ENCODE data around the gene RAPGEF6.
"Not testable (repeated sequence)": the region's sequence is repeated elsewhere in the genome, so short reads cannot be mapped to it uniquely, and the experiment has no call there.

The RAPGEF6 gene

DNA sequence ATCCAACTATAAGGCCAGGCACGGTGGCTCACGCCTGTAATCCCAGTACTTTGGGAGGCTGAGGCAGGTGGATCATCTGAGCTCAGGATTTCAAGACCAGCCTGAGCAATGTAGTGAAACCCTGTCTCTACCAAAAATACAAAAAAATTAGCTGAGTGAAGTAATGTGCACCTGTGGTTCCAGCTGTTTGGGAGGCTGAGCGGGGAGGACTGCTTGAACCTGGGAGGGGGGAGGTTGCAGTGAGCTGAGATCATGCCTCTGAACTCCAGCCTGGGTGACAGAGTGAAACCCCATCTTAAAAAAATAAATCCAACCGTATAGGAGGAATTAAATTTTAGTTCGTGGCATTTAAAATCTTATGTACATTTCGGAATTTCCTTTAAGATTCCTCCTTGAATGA lies 247.8 kb downstream of the RAPGEF6 start:
- Histone ChIP-seq H3K9me3 (ENCODE audit: low read length) (no peaks in the 10 kb centered on the region), H3K9ac (ENCODE audit: low read length) (no peak overlapping the region), H3K4me1 (ENCODE audit: insufficient read depth, low read length) (no peaks in the 10 kb centered on the region), H3K36me3 (ENCODE audit: insufficient read depth, low read length) (no peaks in the 10 kb centered on the region), H3K27ac (ENCODE audit: low read depth, low read length) (no peak overlapping the region), H3K27me3 (ENCODE audit: control insufficient read depth in 1 of 2, insufficient read depth in 2 of 2, low read length in 2 of 2) (no peaks in the 10 kb centered on the region), H3K4me3 (ENCODE audit: low read depth in 1 of 2, low read length in 2 of 2) (no peak overlapping the region)

DNA sequence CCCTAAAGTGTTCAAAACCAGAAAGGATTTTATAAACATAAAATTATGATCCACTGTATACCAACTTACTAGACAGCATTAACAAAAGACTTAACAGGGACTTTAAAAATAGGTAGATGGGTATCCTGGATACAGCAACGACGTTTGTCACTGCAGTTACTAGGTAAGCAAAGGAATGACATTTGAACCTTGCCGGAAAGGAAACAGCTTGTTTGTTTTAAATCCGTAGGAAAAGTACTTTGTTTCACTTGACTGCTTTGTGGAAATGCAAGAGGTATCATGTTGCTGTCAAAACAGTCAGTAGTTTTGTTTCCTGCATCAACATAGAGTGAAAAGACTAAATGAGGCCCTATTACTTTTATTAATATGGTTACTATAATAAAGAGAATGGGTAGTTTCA lies 248.2 kb downstream of the RAPGEF6 start:
- Histone ChIP-seq H3K9me3 (ENCODE audit: low read length) (no peaks in the 10 kb centered on the region), H3K4me1 (ENCODE audit: insufficient read depth, low read length) (peaks cover 2% of the 10 kb centered on the region), H3K27ac (ENCODE audit: low read depth, low read length) (no peak overlapping the region), H3K27me3 (ENCODE audit: control insufficient read depth in 1 of 2, insufficient read depth in 2 of 2, low read length in 2 of 2) (no peaks in the 10 kb centered on the region), H3K9ac (ENCODE audit: low read length) (no peak overlapping the region), H3K4me3 (ENCODE audit: low read depth in 1 of 2, low read length in 2 of 2) (no peak overlapping the region), H3K36me3 (ENCODE audit: insufficient read depth, low read length) (no peaks in the 10 kb centered on the region)

DNA sequence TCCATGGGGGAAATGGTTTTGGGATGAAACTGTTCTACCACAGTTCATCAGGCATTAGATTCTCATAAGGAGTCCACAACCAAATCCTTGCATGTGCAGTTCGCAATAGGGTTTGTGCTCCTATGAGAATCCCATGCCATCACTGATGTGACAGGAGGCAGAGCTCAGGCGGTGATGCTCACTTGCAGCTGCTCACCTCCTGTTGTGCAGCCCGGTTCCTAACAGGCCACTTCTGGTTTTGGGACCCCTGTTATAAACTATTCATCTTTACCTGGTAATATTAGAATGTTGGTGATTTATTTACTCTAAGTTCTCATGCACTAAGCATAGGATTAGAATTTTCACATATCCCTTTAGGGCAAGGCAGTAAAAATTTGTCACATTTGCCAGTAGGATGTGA lies 248.9 kb downstream of the RAPGEF6 start:
- Histone ChIP-seq H3K4me1 (ENCODE audit: insufficient read depth, low read length) (peaks cover 5% of the 10 kb centered on the region), H3K27me3 (ENCODE audit: control insufficient read depth in 1 of 2, insufficient read depth in 2 of 2, low read length in 2 of 2) (no peaks in the 10 kb centered on the region), H3K36me3 (ENCODE audit: insufficient read depth, low read length) (no peaks in the 10 kb centered on the region)

DNA sequence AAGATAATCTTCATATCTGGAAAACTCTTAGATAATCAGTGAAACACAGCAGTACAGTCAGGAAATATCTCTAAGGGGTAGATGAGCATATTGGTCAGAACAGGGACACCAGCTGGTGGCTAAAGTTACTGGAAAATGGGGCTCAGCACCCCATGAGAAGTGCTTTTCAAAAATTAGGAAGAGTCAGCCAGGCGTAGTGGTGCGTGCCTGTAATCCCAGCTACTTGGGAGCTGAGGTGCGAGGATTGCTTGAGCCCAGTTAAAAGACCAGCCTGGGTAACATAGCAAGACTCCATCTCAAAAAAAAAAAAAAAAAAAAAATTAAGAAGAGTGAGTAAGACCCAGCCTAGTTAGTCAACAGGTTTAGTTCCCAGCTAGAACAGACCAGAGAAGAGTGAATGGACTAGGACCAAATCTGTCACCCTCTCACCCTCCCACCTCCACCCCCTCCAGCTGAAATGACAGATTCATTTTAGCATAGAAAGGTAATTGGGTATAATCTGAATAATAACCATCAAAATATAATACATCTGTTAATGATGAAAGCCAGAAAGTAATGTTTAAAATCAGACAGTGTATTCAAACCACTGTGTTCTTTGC lies 250.3 kb downstream of the RAPGEF6 start:
- peaks cover 5% of the 10 kb centered on the region for H3K4me1 ChIP-seq (ENCODE audit: insufficient read depth, low read length)
- no peak overlapping the region for H3K9ac ChIP-seq (ENCODE audit: low read length)
- no peak overlapping the region for H3K27ac ChIP-seq (ENCODE audit: low read depth, low read length)
- H3K27me3 ChIP-seq (ENCODE audit: control insufficient read depth in 1 of 2, insufficient read depth in 2 of 2, low read length in 2 of 2) = no peaks in the 10 kb centered on the region
- H3K4me3 ChIP-seq (ENCODE audit: low read depth in 1 of 2, low read length in 2 of 2) = no peak overlapping the region
- H3K36me3 ChIP-seq (ENCODE audit: insufficient read depth, low read length) = no peaks in the 10 kb centered on the region
- H3K9me3 ChIP-seq (ENCODE audit: low read length) = no peaks in the 10 kb centered on the region

More for the DNA sequence above, 248.9 kb downstream of the RAPGEF6 start:
- H3K27ac ChIP-seq (ENCODE audit: low read depth, low read length) = no peak overlapping the region
- H3K9me3 ChIP-seq (ENCODE audit: low read length) = no peaks in the 10 kb centered on the region
- H3K9ac ChIP-seq (ENCODE audit: low read length) = no peak overlapping the region
- no peak overlapping the region for H3K4me3 ChIP-seq (ENCODE audit: low read depth in 1 of 2, low read length in 2 of 2)

DNA sequence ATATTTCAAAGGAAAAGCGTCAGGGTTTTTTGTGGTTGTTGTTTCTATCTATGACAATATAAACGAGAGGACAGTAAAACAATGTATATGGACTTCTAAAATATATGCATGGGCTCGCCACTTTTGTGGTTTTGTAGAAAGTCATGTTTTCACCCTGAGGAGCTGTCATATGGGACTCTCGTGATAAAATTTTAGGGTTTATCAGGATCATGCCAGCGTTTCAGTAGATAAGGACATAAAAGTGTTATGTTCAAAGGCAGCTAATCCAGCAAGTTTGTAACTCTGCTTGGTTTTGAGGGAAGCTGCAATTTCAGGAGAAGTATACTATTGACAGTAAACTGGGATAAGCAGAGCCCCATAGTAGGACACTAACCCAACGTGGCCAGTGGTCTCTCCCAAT lies 250.9 kb downstream of the RAPGEF6 start:
- no peak overlapping the region for H3K27ac ChIP-seq (ENCODE audit: low read depth, low read length)

DNA sequence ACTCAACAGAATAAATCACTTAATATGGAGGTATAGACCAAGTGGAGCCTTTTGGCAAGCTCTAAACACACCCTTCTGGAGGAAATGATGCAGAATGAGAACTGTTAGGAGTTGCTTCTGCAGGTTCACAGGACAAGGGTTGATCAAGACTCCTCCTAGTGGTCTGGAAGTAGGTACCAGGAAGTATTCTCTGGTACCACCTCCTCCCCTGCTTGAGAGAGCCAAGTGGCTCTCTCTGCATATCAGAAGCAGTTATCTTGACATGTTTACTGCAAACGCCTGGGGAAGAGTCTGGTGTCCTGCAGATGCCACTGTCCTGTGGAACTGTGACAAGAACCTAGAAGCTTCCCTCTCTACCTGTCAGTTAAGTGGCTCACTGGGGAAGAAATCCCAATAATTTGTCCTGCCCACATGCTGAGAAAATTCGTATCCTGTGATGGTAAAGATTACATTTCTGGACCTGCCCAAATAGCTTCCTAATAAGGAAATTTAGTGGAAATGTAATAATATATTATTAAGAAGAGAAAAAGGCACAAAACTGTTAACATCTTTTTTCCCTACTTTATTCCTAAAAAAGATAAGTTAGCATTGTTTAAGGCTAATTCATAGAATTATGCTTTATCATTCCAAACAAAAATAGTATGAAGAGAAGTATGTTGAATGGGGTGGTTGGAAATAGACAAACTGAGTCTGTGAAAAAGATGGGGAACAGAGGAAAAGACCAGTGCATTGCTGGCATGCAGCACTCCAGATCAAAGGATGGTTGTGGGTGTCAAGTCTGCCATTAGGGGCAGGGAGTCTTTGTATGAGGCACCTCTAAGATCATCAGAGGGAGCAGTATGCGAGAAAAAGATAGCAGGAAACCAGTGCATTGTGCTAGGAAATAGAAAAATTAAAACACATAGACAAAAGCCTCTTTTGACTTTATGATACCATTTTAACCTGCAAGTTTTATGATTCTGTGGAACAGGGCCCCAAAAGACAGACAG lies 252.3 kb downstream of the RAPGEF6 start:
- Histone ChIP-seq H3K27ac (ENCODE audit: low read depth, low read length) (no peak overlapping the region), H3K36me3 (ENCODE audit: insufficient read depth, low read length) (no peaks in the 10 kb centered on the region), H3K27me3 (ENCODE audit: control insufficient read depth in 1 of 2, insufficient read depth in 2 of 2, low read length in 2 of 2) (no peaks in the 10 kb centered on the region), H3K4me1 (ENCODE audit: insufficient read depth, low read length) (peaks cover 5% of the 10 kb centered on the region), H3K9ac (ENCODE audit: low read length) (no peak overlapping the region), H3K4me3 (ENCODE audit: low read depth in 1 of 2, low read length in 2 of 2) (no peak overlapping the region), H3K9me3 (ENCODE audit: low read length) (no peaks in the 10 kb centered on the region)

More for the DNA sequence above, 250.9 kb downstream of the RAPGEF6 start:
- Histone ChIP-seq H3K27me3 (ENCODE audit: control insufficient read depth in 1 of 2, insufficient read depth in 2 of 2, low read length in 2 of 2) (no peaks in the 10 kb centered on the region), H3K4me1 (ENCODE audit: insufficient read depth, low read length) (peaks cover 5% of the 10 kb centered on the region), H3K9me3 (ENCODE audit: low read length) (no peaks in the 10 kb centered on the region), H3K36me3 (ENCODE audit: insufficient read depth, low read length) (no peaks in the 10 kb centered on the region), H3K9ac (ENCODE audit: low read length) (no peak overlapping the region), H3K4me3 (ENCODE audit: low read depth in 1 of 2, low read length in 2 of 2) (no peak overlapping the region)

DNA sequence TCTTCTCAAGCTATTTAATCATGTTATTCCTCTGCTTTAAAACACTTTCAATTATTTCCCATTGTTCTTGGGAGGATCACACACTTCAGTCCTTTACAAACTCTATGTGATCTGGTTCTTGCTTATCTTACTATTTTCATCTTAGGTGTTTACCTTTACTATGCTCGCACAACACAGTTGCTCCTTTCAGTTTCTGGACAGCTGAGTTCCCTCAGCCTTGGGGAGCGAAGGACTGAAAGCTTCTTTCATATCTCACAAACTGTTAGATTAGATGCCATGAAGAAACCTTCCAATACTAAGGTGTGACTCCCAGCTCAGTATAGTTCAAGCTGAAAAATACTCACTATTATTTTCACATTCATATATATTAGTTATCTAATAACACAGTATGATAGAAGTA lies 253.3 kb downstream of the RAPGEF6 start:
- Histone ChIP-seq H3K9me3 (ENCODE audit: low read length) (no peaks in the 10 kb centered on the region), H3K27me3 (ENCODE audit: control insufficient read depth in 1 of 2, insufficient read depth in 2 of 2, low read length in 2 of 2) (no peaks in the 10 kb centered on the region), H3K4me1 (ENCODE audit: insufficient read depth, low read length) (peaks cover 5% of the 10 kb centered on the region), H3K4me3 (ENCODE audit: low read depth in 1 of 2, low read length in 2 of 2) (no peak overlapping the region), H3K36me3 (ENCODE audit: insufficient read depth, low read length) (no peaks in the 10 kb centered on the region), H3K27ac (ENCODE audit: low read depth, low read length) (no peak overlapping the region), H3K9ac (ENCODE audit: low read length) (no peak overlapping the region)

DNA sequence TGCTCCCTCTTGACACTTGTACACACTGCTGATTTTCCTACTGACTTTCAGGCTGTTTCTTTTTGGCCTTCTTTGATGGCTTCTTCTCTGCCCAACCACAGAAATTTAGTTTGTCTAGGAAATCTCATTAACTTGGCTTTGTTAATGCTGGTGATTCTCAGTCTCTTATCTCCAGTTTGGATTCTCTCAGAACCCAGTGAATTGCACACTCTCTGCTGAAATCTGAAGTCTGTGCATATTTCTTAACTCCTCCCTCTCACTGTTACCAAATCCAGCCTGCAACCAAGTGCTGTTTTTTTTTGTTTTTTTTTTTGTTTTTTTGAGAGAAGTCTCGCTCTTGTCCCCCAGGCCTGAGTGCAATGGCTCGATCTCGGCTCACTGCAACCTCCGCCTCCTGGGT lies 254.0 kb downstream of the RAPGEF6 start:
- Histone ChIP-seq H3K9ac (ENCODE audit: low read length) (no peak overlapping the region), H3K4me1 (ENCODE audit: insufficient read depth, low read length) (peaks cover 5% of the 10 kb centered on the region), H3K27ac (ENCODE audit: low read depth, low read length) (no peak overlapping the region), H3K27me3 (ENCODE audit: control insufficient read depth in 1 of 2, insufficient read depth in 2 of 2, low read length in 2 of 2) (no peaks in the 10 kb centered on the region), H3K4me3 (ENCODE audit: low read depth in 1 of 2, low read length in 2 of 2) (no peak overlapping the region), H3K9me3 (ENCODE audit: low read length) (no peaks in the 10 kb centered on the region), H3K36me3 (ENCODE audit: insufficient read depth, low read length) (no peaks in the 10 kb centered on the region)

DNA sequence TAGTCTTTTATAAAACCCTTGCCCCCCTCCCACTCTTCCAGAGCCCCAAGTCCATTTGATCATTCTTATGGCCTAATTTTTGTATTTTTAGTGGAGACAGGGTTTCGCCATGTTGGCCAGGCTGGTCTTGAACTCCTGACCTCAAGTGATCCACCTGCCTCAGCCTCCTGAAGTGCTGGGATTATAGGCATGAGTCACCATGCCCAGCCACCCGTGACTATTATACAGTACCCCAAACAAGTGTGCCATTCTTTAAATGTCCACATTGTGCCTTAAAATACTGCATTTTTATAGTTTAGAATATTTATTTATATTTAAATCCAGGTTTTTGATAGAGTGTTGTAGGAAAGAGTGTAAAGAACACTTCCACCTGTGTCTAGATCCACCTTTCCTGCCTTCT lies 254.8 kb downstream of the RAPGEF6 start:
- not testable (repeated sequence) for H3K27me3 ChIP-seq (ENCODE audit: control insufficient read depth in 1 of 2, insufficient read depth in 2 of 2, low read length in 2 of 2); H3K9me3 ChIP-seq (ENCODE audit: low read length); H3K9ac ChIP-seq (ENCODE audit: low read length); H3K4me1 ChIP-seq (ENCODE audit: insufficient read depth, low read length); H3K4me3 ChIP-seq (ENCODE audit: low read depth in 1 of 2, low read length in 2 of 2); H3K27ac ChIP-seq (ENCODE audit: low read depth, low read length); H3K36me3 ChIP-seq (ENCODE audit: insufficient read depth, low read length)

DNA sequence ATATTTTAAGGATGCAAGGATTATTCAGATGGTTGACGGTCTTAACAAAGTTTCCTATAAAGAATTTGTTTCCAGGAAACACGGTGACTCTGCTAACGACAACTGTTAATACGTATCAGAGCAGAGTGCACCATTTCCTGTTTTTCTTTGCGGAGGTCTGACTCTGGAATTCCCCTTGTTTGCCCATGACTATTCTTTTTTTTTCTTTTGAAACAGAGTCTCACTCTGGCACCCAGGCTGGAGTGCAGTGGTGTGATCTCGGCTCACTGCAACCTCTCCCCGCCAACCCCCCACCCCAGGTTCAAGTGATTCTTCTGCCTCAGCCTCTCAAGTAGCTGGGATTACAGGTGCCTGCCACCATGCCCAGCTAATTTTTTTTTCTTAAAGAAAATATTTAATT lies 255.3 kb downstream of the RAPGEF6 start:
- Histone ChIP-seq H3K27me3 (ENCODE audit: control insufficient read depth in 1 of 2, insufficient read depth in 2 of 2, low read length in 2 of 2) (no peaks in the 10 kb centered on the region), H3K27ac (ENCODE audit: low read depth, low read length) (no peak overlapping the region), H3K4me3 (ENCODE audit: low read depth in 1 of 2, low read length in 2 of 2) (no peak overlapping the region), H3K9ac (ENCODE audit: low read length) (no peak overlapping the region), H3K4me1 (ENCODE audit: insufficient read depth, low read length) (peaks cover 5% of the 10 kb centered on the region), H3K9me3 (ENCODE audit: low read length) (no peaks in the 10 kb centered on the region), H3K36me3 (ENCODE audit: insufficient read depth, low read length) (no peaks in the 10 kb centered on the region)

DNA sequence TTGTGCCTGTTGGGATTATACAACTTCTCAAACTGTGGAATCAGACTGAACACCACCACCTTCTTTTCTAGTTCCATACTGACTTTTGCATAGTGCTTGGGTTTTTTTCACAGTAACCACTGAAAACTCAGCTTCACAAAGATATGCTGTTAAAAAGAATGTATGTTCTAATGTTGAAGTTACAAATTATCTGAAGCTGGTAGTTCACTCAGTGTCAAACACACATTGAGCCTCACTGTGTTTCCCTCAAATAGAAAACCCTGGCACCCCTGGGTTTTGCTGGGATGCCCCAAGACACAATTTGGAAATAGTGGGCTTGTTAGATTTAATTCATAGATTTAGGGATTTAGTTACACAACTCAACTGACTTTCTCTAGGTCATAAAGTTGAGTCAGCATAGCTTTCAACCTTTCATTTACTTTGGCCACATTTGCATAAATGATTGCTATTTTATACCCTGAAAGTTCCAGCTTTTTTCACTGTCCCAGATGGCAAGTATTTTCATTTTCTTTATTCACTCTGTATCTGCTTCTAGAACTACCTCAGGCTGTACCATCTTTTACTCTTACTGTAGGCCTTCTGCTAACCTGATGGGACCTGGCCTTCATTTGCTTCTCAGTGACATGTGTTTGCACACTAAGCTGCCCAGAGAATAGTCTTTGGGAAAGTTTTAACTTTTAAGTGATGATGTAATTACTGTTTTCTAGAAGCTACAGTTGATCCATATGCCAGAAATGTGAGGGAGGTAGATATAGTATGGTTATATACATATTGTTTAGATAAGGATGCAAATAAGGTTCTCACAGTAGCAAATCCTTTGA lies 256.1 kb downstream of the RAPGEF6 start:
- H3K4me3 ChIP-seq (ENCODE audit: low read depth in 1 of 2, low read length in 2 of 2) = no peak overlapping the region
- H3K27ac ChIP-seq (ENCODE audit: low read depth, low read length) = no peak overlapping the region
- no peaks in the 10 kb centered on the region for H3K9me3 ChIP-seq (ENCODE audit: low read length)
- H3K36me3 ChIP-seq (ENCODE audit: insufficient read depth, low read length) = no peaks in the 10 kb centered on the region
- peaks cover 5% of the 10 kb centered on the region for H3K4me1 ChIP-seq (ENCODE audit: insufficient read depth, low read length)
- no peaks in the 10 kb centered on the region for H3K27me3 ChIP-seq (ENCODE audit: control insufficient read depth in 1 of 2, insufficient read depth in 2 of 2, low read length in 2 of 2)
- H3K9ac ChIP-seq (ENCODE audit: low read length) = no peak overlapping the region
